OCI-LY3 (cell line): ENCODE measurements around the gene APOBEC3F.

Experiments
- H2AFZ ChIP-seq: fragments of 200-600, 300-600 bp; shearing (Covaris generic); 2 replicates; pipeline ENCODE4 v1.6.0; 2014; ENCODE audit warnings: antibody characterized with exemption, low read depth, low read length
- H3K27ac ChIP-seq: fragments of 200-600, 300-600 bp; sonication (generic); 2 replicates; pipeline ENCODE4 v1.5.1; 2014; ENCODE audit warnings: mild to moderate bottlenecking, low read length, moderate library complexity, mixed read lengths
- H3K27me3 ChIP-seq: fragments of 200-600, 300-600 bp; sonication (generic); 2 replicates; pipeline ENCODE4 v1.6.1; 2014; ENCODE audit warnings: low read depth, low read length, mixed read lengths
- H3K36me3 ChIP-seq: fragments of 200-600, 300-600 bp; sonication (generic); replicated peaks from 2 replicates; pipeline ENCODE3; 2014; ENCODE audit warnings: low read depth, low read length, mixed read lengths
- H3K4me1 ChIP-seq: fragments of 300-600, 200-600 bp; sonication (generic); 2 replicates; pipeline ENCODE4 v1.6.1; 2014; ENCODE audit warnings: low read length, mixed read lengths
- H3K4me2 ChIP-seq: fragments of 200-600, 300-600 bp; sonication (generic); 2 replicates; pipeline ENCODE4 v1.6.1; 2014; ENCODE audit warnings: low read length, mixed read lengths
- H3K4me3 ChIP-seq: fragments of 300-600, 200-600 bp; sonication (generic); 2 replicates; pipeline ENCODE4 v1.5.1; 2014; ENCODE audit warnings: antibody characterized with exemption, mild to moderate bottlenecking, low read length, moderate library complexity
- H3K79me2 ChIP-seq: fragments of 300-600, 200-600 bp; shearing (Covaris generic); 2 replicates; pipeline ENCODE4 v1.6.1; 2014; ENCODE audit warnings: mild to moderate bottlenecking, low read length, mixed read lengths
- H3K9ac ChIP-seq: fragments of 300-600, 200-600 bp; shearing (Covaris generic); 2 replicates; pipeline ENCODE4 v1.6.0; 2014; ENCODE audit warnings: mild to moderate bottlenecking, low read length, moderate library complexity
- H3K9me3 ChIP-seq: fragments of 200-600, 300-600 bp; shearing (Covaris generic); 2 replicates; pipeline ENCODE4 v1.6.1; 2014; ENCODE audit warnings: low read length, mixed read lengths; ENCODE audit not compliant: insufficient read depth
- H4K20me1 ChIP-seq: fragments of 200-600, 300-600 bp; sonication (generic); 2 replicates; pipeline ENCODE4 v1.6.1; 2016; ENCODE audit warnings: low read length, mixed read lengths; ENCODE audit not compliant: insufficient read depth
- CTCF ChIP-seq: fragments of 200-600, 300-600 bp; sonication (generic); IDR thresholded peaks from 2 replicates; pipeline ENCODE4 v1.5.1; 2014; ENCODE audit warnings: antibody characterized with exemption, low read length, low read depth
- EZH2phosphoT487 ChIP-seq: fragments of 200-600 bp; shearing (Covaris generic); IDR thresholded peaks from 2 replicates; pipeline ENCODE4 v1.6.1; 2018; ENCODE audit warnings: antibody characterized with exemption, mixed run types, low read depth

APOBEC3F gene

GRCh38 chr22:39091126-39092081 is 50.7 kb downstream of the APOBEC3F start:
- TF ChIP-seq EZH2phosphoT487 (no peak), CTCF (no peak)
- Histone ChIP-seq H3K4me1 (peaks cover 11% of the 10 kb centered on the region), H3K36me3 (no peaks in the 10 kb centered on the region), H3K27me3 (peaks cover 12% of the 10 kb centered on the region), H3K4me3 (no peak overlapping the region), H3K9me3 (no peaks in the 10 kb centered on the region), H3K27ac (no peak overlapping the region), H2AFZ (no peak overlapping the region), H4K20me1 (no peaks in the 10 kb centered on the region), H3K9ac (no peak overlapping the region), H3K79me2 (no peaks in the 10 kb centered on the region), H3K4me2 (no peak overlapping the region)

- peaks cover 12% of the 10 kb centered on the region for H3K27me3 ChIP-seq
- H2AFZ ChIP-seq, result peak overlapping the region; percentile 22; the same call in 1 of the 2 replicates
- H3K36me3 ChIP-seq, result no peaks in the 10 kb centered on the region
- peak overlapping the region; percentile 32 for H3K4me2 ChIP-seq
- no peaks in the 10 kb centered on the region for H4K20me1 ChIP-seq
- no peak overlapping the region for H3K4me3 ChIP-seq
- no peak for TF ChIP-seq CTCF
- no peak for TF ChIP-seq EZH2phosphoT487
- no peak overlapping the region for H3K27ac ChIP-seq
- H3K9me3 ChIP-seq, result no peaks in the 10 kb centered on the region
- H3K9ac ChIP-seq, result no peak overlapping the region
- H3K79me2 ChIP-seq, result no peaks in the 10 kb centered on the region
- H3K4me1 ChIP-seq, result peaks cover 16% of the 10 kb centered on the region
Observed at GRCh38 chr22:39092111-39092862, 51.6 kb downstream of the APOBEC3F start.

DNA sequence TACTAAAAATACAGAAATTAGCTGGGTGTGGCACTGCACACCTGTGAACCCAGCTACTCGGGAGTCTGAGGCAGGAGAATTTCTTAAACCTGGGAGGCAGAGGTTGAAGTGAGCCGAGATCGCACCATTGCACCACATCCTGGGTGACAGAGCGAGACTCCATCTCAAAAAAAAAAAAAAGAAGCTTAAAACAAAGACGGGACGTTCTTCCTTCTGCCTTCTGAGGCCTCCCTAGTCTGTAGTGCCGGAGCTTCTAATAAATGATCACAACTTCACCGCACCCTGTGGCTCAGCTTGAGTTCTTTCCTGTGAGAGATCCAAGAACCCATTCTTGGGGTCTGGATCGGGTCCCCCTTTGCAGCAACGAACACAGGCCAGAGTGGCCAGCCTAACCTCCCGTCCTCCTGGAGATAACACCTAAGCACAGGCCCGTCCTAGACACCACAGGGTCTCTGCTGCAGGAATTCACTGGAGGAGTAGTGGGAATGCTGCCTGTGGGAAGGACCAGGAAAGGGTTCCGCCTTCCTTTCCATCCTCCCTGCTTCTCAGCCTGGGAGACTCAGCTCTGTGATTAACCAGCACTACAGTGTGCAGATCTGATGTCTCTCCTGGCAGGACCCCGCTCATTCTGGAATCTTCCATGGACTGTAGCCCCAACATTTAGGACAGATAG is 54.2 kb downstream of the APOBEC3F start:
- peaks cover 42% of the 10 kb centered on the region for H3K4me1 ChIP-seq
- TF ChIP-seq EZH2phosphoT487, result no peak
- TF ChIP-seq CTCF, result no peak
- H3K36me3 ChIP-seq, result no peaks in the 10 kb centered on the region

GRCh38 chr22:39095971-39096370 is 55.3 kb downstream of the APOBEC3F start:
- Histone ChIP-seq H3K9ac (no peak overlapping the region), H3K4me2 (no peak overlapping the region)
- TF ChIP-seq CTCF (no peak), EZH2phosphoT487 (no peak)

More for the DNA sequence above, 54.2 kb downstream of the APOBEC3F start:
- Histone ChIP-seq H3K4me2 (no peak overlapping the region), H3K9ac (no peak overlapping the region), H3K79me2 (no peaks in the 10 kb centered on the region), H3K9me3 (no peaks in the 10 kb centered on the region), H2AFZ (no peak overlapping the region), H4K20me1 (no peaks in the 10 kb centered on the region), H3K27ac (no peak overlapping the region), H3K27me3 (peaks cover 11% of the 10 kb centered on the region), H3K4me3 (no peak overlapping the region)

More at GRCh38 chr22:39095971-39096370, 55.3 kb downstream of the APOBEC3F start:
- no peak overlapping the region for H2AFZ ChIP-seq
- H4K20me1 ChIP-seq, result no peaks in the 10 kb centered on the region
- H3K9me3 ChIP-seq, result no peaks in the 10 kb centered on the region
- peaks cover 4% of the 10 kb centered on the region; the same call in 1 of the 2 replicates for H3K27me3 ChIP-seq
- no peak overlapping the region for H3K4me3 ChIP-seq
- no peaks in the 10 kb centered on the region for H3K79me2 ChIP-seq
- no peaks in the 10 kb centered on the region for H3K36me3 ChIP-seq
- no peak overlapping the region for H3K27ac ChIP-seq
- H3K4me1 ChIP-seq, result peaks cover 52% of the 10 kb centered on the region
